ENCODE measurements around the gene GLI1. TPM values are rescaled to one million over a fixed set of nuclear protein-coding genes. Genes with fewer than 3 reads are reported as not detected.
A peak's percentile ranks its signal among the peaks of the same experiment; 100 is the strongest.
"Not testable (repeated sequence)": the region's sequence is repeated elsewhere in the genome, so short reads cannot be mapped to it uniquely, and the experiment has no call there.

The GLI1 gene
- polyA plus RNA-seq, 10 donors: 6.4 to 18.4 (median 10.7) TPM

- DNase-seq: peak in 1 of 3 donors; percentile 65
These were observed 15.9 kb downstream of the GLI1 start for GRCh38 chr12:57475271-57476161.

GRCh38 chr12:57476162-57476992 lies 16.8 kb downstream of the GLI1 start:
- DNase-seq: no peak

GRCh38 chr12:57476993-57477709 lies 17.6 kb downstream of the GLI1 start:
- no peak for DNase-seq

- DNase-seq: no peak
These were observed 18.4 kb downstream of the GLI1 start for GRCh38 chr12:57477710-57478681.

GRCh38 chr12:57479043-57479375 lies 19.4 kb downstream of the GLI1 start:
- no peak for DNase-seq

GRCh38 chr12:57479376-57480115 lies 20.0 kb downstream of the GLI1 start, which contains the start of gene ARHGAP9:
Gene ARHGAP9 (minus strand): TSS chr12:57479866. CDS start chr12:57479406, 460 bp downstream.
- DNase-seq: no peak

GRCh38 chr12:57481671-57482070 lies 22.1 kb downstream of the GLI1 start:
- DNase-seq: no peak

- peak in 1 of 3 donors; percentile 45 for DNase-seq
These were observed 23.9 kb downstream of the GLI1 start for GRCh38 chr12:57483466-57483865.

GRCh38 chr12:57485695-57486094 lies 26.1 kb downstream of the GLI1 start:
- DNase-seq: no peak

- DNase-seq: no peak
These were observed 27.5 kb downstream of the GLI1 start for GRCh38 chr12:57487055-57487596.

GRCh38 chr12:57487597-57488401 lies 28.2 kb downstream of the GLI1 start, which contains the start of gene MARS1:
Gene MARS1 (plus strand): TSS chr12:57488068. CDS start chr12:57488091, 23 bp downstream.
- peak; percentile 98 to 99 (median 98) for DNase-seq

- DNase-seq: no peak
These were observed 29.0 kb downstream of the GLI1 start for GRCh38 chr12:57488402-57489156.

GRCh38 chr12:57489157-57489641 lies 29.6 kb downstream of the GLI1 start:
- no peak for DNase-seq

- DNase-seq: no peak
These were observed 30.5 kb downstream of the GLI1 start for GRCh38 chr12:57490126-57490525.

- no peak for DNase-seq
These were observed 32.1 kb downstream of the GLI1 start for GRCh38 chr12:57491393-57492280.

- not testable (repeated sequence) for DNase-seq
These were observed 35.6 kb downstream of the GLI1 start for GRCh38 chr12:57495051-57495701.

All from muscle of back (tissue), 11 donors.